ENCODE measurements around the gene SCUBE1.

GRCh38 chr22:43171019-43171491 is 172.1 kb downstream of the SCUBE1 start:
- TF ChIP-seq, protein P1, sequence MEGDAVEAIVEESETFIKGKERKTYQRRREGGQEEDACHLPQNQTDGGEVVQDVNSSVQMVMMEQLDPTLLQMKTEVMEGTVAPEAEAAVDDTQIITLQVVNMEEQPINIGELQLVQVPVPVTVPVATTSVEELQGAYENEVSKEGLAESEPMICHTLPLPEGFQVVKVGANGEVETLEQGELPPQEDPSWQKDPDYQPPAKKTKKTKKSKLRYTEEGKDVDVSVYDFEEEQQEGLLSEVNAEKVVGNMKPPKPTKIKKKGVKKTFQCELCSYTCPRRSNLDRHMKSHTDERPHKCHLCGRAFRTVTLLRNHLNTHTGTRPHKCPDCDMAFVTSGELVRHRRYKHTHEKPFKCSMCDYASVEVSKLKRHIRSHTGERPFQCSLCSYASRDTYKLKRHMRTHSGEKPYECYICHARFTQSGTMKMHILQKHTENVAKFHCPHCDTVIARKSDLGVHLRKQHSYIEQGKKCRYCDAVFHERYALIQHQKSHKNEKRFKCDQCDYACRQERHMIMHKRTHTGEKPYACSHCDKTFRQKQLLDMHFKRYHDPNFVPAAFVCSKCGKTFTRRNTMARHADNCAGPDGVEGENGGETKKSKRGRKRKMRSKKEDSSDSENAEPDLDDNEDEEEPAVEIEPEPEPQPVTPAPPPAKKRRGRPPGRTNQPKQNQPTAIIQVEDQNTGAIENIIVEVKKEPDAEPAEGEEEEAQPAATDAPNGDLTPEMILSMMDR (IDR thresholded peaks at IDR 0.05): no peak
- TF ChIP-seq POLR2A (IDR thresholded peaks at IDR 0.05): no peak
